Measurements from ENCODE around the gene MCTP1. TPM values are rescaled to one million over a fixed set of nuclear protein-coding genes. Genes with fewer than 3 reads are reported as not detected.

Gene MCTP1
- polyA plus RNA-seq, 1 donor from 2014 or later = 1.9 TPM

GRCh38 chr5:94670726-94671125 is 614.2 kb downstream of the MCTP1 start:
- no peaks in the 10 kb centered on the region for H3K36me3 ChIP-seq (ENCODE audit: insufficient read depth, low read length)
- no peaks in the 10 kb centered on the region for H3K27me3 ChIP-seq (ENCODE audit: insufficient read depth, low read depth, low read length)
- H2AFZ ChIP-seq (ENCODE audit: low read depth, low read length) = no peak overlapping the region
- H3K9ac ChIP-seq (ENCODE audit: low read length) = no peak overlapping the region
- no peaks in the 10 kb centered on the region for H3K9me2 ChIP-seq (ENCODE audit: insufficient read depth, low read length)
- no peak overlapping the region for H3K27ac ChIP-seq (ENCODE audit: low read length)
- H4K20me1 ChIP-seq (ENCODE audit: insufficient read depth) = no peaks in the 10 kb centered on the region
- no peak for TF ChIP-seq REST (IDR thresholded peaks at IDR 0.05; ENCODE audit: borderline replicate concordance)
- TF ChIP-seq EP300 (conservative IDR thresholded peaks at IDR 0.05; ENCODE audit: poor library complexity, severe bottlenecking) = no peak
- TF ChIP-seq SMC3 (conservative IDR thresholded peaks at IDR 0.05; ENCODE audit: poor library complexity) = no peak
- TF ChIP-seq MXI1 (conservative IDR thresholded peaks at IDR 0.05; ENCODE audit: poor library complexity, severe bottlenecking) = no peak
- TF ChIP-seq POLR2AphosphoS5 (IDR thresholded peaks at IDR 0.05) = no peak
- TF ChIP-seq, protein P1, sequence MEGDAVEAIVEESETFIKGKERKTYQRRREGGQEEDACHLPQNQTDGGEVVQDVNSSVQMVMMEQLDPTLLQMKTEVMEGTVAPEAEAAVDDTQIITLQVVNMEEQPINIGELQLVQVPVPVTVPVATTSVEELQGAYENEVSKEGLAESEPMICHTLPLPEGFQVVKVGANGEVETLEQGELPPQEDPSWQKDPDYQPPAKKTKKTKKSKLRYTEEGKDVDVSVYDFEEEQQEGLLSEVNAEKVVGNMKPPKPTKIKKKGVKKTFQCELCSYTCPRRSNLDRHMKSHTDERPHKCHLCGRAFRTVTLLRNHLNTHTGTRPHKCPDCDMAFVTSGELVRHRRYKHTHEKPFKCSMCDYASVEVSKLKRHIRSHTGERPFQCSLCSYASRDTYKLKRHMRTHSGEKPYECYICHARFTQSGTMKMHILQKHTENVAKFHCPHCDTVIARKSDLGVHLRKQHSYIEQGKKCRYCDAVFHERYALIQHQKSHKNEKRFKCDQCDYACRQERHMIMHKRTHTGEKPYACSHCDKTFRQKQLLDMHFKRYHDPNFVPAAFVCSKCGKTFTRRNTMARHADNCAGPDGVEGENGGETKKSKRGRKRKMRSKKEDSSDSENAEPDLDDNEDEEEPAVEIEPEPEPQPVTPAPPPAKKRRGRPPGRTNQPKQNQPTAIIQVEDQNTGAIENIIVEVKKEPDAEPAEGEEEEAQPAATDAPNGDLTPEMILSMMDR (IDR thresholded peaks at IDR 0.05; ENCODE audit: poor library complexity, severe bottlenecking) = no peak
- no peak for TF ChIP-seq TAF1 (IDR thresholded peaks at IDR 0.05; ENCODE audit: low read depth)
- TF ChIP-seq RAD21 (conservative IDR thresholded peaks at IDR 0.05) = no peak
- no peak overlapping the region for H3K4me2 ChIP-seq (ENCODE audit: low read length)
- H3K4me3 ChIP-seq (ENCODE audit: low read length) = no peak overlapping the region
- H3K79me2 ChIP-seq (replicated peaks; ENCODE audit: insufficient read depth, low read length) = no peaks in the 10 kb centered on the region
- no peaks in the 10 kb centered on the region for H3F3A ChIP-seq (ENCODE audit: insufficient read depth, low read length, poor library complexity, severe bottlenecking)
- H3K9me3 ChIP-seq (ENCODE audit: low read length) = no peaks in the 10 kb centered on the region

DNA sequence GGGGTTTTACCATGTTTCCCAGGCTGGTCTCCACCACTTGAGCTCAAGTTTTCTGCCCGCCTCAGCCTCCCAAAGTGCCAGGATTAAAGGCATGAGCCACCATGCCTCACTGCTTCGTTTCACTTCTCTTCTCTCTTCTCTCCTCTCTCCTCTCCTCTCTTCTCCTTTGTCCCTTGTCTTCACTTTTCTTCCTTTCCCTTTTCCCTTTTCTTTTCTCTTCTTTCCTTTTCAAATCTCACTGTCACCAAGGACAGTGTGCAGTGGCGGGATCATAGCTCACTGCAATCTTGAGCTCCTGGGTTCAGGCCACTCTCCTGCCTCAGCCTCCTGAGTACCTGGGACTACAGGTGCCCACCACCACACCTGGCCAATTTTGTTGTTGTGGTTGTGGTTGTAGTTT is 617.0 kb downstream of the MCTP1 start:
- no peaks in the 10 kb centered on the region for H3K9me3 ChIP-seq (ENCODE audit: low read length)
- H4K20me1 ChIP-seq (ENCODE audit: insufficient read depth) = no peaks in the 10 kb centered on the region
- H3K36me3 ChIP-seq (ENCODE audit: insufficient read depth, low read length) = no peaks in the 10 kb centered on the region
- no peaks in the 10 kb centered on the region for H3K79me2 ChIP-seq (replicated peaks; ENCODE audit: insufficient read depth, low read length)
- no peak overlapping the region for H3K9ac ChIP-seq (ENCODE audit: low read length)
- H3K4me3 ChIP-seq (ENCODE audit: low read length) = no peak overlapping the region
- H2AFZ ChIP-seq (ENCODE audit: low read depth, low read length) = no peak overlapping the region
- H3K4me2 ChIP-seq (ENCODE audit: low read length) = no peak overlapping the region
- no peaks in the 10 kb centered on the region for H3F3A ChIP-seq (ENCODE audit: insufficient read depth, low read length, poor library complexity, severe bottlenecking)
- no peak overlapping the region for H3K27ac ChIP-seq (ENCODE audit: low read length)
- no peaks in the 10 kb centered on the region for H3K27me3 ChIP-seq (ENCODE audit: insufficient read depth, low read depth, low read length)
- TF ChIP-seq RAD21 (conservative IDR thresholded peaks at IDR 0.05) = no peak
- TF ChIP-seq TAF1 (IDR thresholded peaks at IDR 0.05; ENCODE audit: low read depth) = no peak
- no peak for TF ChIP-seq REST (IDR thresholded peaks at IDR 0.05; ENCODE audit: borderline replicate concordance)
- no peak for TF ChIP-seq SMC3 (conservative IDR thresholded peaks at IDR 0.05; ENCODE audit: poor library complexity)
- no peak for TF ChIP-seq MXI1 (conservative IDR thresholded peaks at IDR 0.05; ENCODE audit: poor library complexity, severe bottlenecking)
- TF ChIP-seq, protein P1 (IDR thresholded peaks at IDR 0.05; ENCODE audit: poor library complexity, severe bottlenecking) = no peak
- no peak for TF ChIP-seq EZH2 (IDR thresholded peaks at IDR 0.05; ENCODE audit: borderline replicate concordance, insufficient read depth, low read length, poor library complexity, severe bottlenecking)
- no peak for TF ChIP-seq POLR2AphosphoS5 (IDR thresholded peaks at IDR 0.05)
- TF ChIP-seq EP300 (conservative IDR thresholded peaks at IDR 0.05; ENCODE audit: poor library complexity, severe bottlenecking) = no peak
- H3K9me2 ChIP-seq (ENCODE audit: insufficient read depth, low read length) = no peaks in the 10 kb centered on the region

All from neural cell (in vitro differentiated cells).